Cerebellar nuclear complex (tissue), 1 donor: ENCODE measurements around the gene ASAH2.
"Not testable (repeated sequence)": the region's sequence is repeated elsewhere in the genome, so short reads cannot be mapped to it uniquely, and the experiment has no call there.

ENCODE experiments used
- DNase-seq, 2 experiments: peaks; one replicate each; lab custom pipeline; 2025; lab: John Stamatoyannopoulos, UW

ASAH2 gene

GRCh38 chr10:50254479-50254878 is 3.2 kb upstream of the ASAH2 start:
- no peak for DNase-seq

- no peak for DNase-seq
These were observed 1.0 kb downstream of the ASAH2 start for GRCh38 chr10:50250096-50250854.

GRCh38 chr10:50248598-50248997 is 2.7 kb downstream of the ASAH2 start:
- DNase-seq = no peak

GRCh38 chr10:50248062-50248461 is 3.3 kb downstream of the ASAH2 start:
- DNase-seq = no peak

GRCh38 chr10:50244201-50244600 is 7.1 kb downstream of the ASAH2 start:
- no peak for DNase-seq

- no peak for DNase-seq
These were observed 8.5 kb downstream of the ASAH2 start for GRCh38 chr10:50242777-50243176.

- not testable (repeated sequence) for DNase-seq
These were observed 9.8 kb downstream of the ASAH2 start for GRCh38 chr10:50241478-50241877.

GRCh38 chr10:50234486-50234885 is 16.8 kb downstream of the ASAH2 start:
- DNase-seq = no peak

- no peak for DNase-seq
These were observed 19.1 kb downstream of the ASAH2 start for GRCh38 chr10:50232261-50232639.

GRCh38 chr10:50231515-50232260 is 19.6 kb downstream of the ASAH2 start:
- no peak for DNase-seq

- DNase-seq = no peak
These were observed 21.9 kb downstream of the ASAH2 start for GRCh38 chr10:50229460-50229859.

GRCh38 chr10:50228672-50229071 is 22.6 kb downstream of the ASAH2 start:
- DNase-seq = no peak

GRCh38 chr10:50226610-50227009 is 24.7 kb downstream of the ASAH2 start:
- no peak for DNase-seq

GRCh38 chr10:50224330-50224952 is 26.9 kb downstream of the ASAH2 start:
- no peak for DNase-seq

GRCh38 chr10:50222199-50222598 is 29.1 kb downstream of the ASAH2 start:
- DNase-seq = no peak

GRCh38 chr10:50221470-50221869 is 29.8 kb downstream of the ASAH2 start:
- DNase-seq = no peak

- no peak for DNase-seq
These were observed 31.7 kb downstream of the ASAH2 start for GRCh38 chr10:50219646-50220045.

GRCh38 chr10:50219200-50219599 is 32.1 kb downstream of the ASAH2 start:
- no peak for DNase-seq

- no peak for DNase-seq
These were observed 34.4 kb downstream of the ASAH2 start for GRCh38 chr10:50216894-50217293.

GRCh38 chr10:50216418-50216817 is 34.9 kb downstream of the ASAH2 start:
- DNase-seq = no peak

- no peak for DNase-seq
These were observed 39.6 kb downstream of the ASAH2 start for GRCh38 chr10:50211670-50212069.

- no peak for DNase-seq
These were observed 40.4 kb downstream of the ASAH2 start for GRCh38 chr10:50210876-50211275.
